HG02588 (cell line): ENCODE results near the gene KLHL6.
A peak's percentile ranks its signal among the peaks of the same experiment; 100 is the strongest.
"Not testable (repeated sequence)": the region's sequence is repeated elsewhere in the genome, so short reads cannot be mapped to it uniquely, and the experiment has no call there.

ENCODE experiments used
- ATAC-seq: cut with Tn5 transposase; IDR thresholded peaks from one replicate; pipeline ENCODE4 v1.9.1; 2021; ENCODE audit warnings: mild to moderate bottlenecking, moderate library complexity; ENCODE audit not compliant: unreplicated experiment

Gene KLHL6

GRCh38 chr3:183533412-183534132, 21.9 kb downstream of the KLHL6 start:
- no peak for ATAC-seq

GRCh38 chr3:183532620-183533411, 22.7 kb downstream of the KLHL6 start:
- no peak for ATAC-seq

GRCh38 chr3:183529717-183530116, 25.8 kb downstream of the KLHL6 start:
- ATAC-seq, result no peak

- ATAC-seq, result no peak
These were observed 26.3 kb downstream of the KLHL6 start for GRCh38 chr3:183529185-183529584.

GRCh38 chr3:183528758-183529157, 26.7 kb downstream of the KLHL6 start:
- not testable (repeated sequence) for ATAC-seq

GRCh38 chr3:183527428-183528379, 27.8 kb downstream of the KLHL6 start:
- peak; percentile 79 for ATAC-seq

GRCh38 chr3:183526838-183527427, 28.6 kb downstream of the KLHL6 start:
- peak; percentile 12 for ATAC-seq

GRCh38 chr3:183524476-183524875, 31.0 kb downstream of the KLHL6 start:
- no peak for ATAC-seq

GRCh38 chr3:183520741-183521556, 34.6 kb downstream of the KLHL6 start:
- ATAC-seq, result not testable (repeated sequence)

- ATAC-seq, result not testable (repeated sequence)
These were observed 35.2 kb downstream of the KLHL6 start for GRCh38 chr3:183520295-183520694.

- no peak for ATAC-seq
These were observed 35.6 kb downstream of the KLHL6 start for GRCh38 chr3:183519891-183520290.

- ATAC-seq, result no peak
These were observed 36.8 kb downstream of the KLHL6 start for GRCh38 chr3:183518491-183519251.

- no peak for ATAC-seq
These were observed 37.9 kb downstream of the KLHL6 start for GRCh38 chr3:183517607-183518006.

GRCh38 chr3:183515968-183516851, 39.3 kb downstream of the KLHL6 start:
- peak; percentile 68 for ATAC-seq

- no peak for ATAC-seq
These were observed 41.5 kb downstream of the KLHL6 start for GRCh38 chr3:183514021-183514420.

- ATAC-seq, result no peak
These were observed 42.3 kb downstream of the KLHL6 start for GRCh38 chr3:183513046-183513706.

- ATAC-seq, result not testable (repeated sequence)
These were observed 44.0 kb downstream of the KLHL6 start for GRCh38 chr3:183511286-183512131.
